ENCODE data around the gene SLAMF1. TPM values are rescaled to one million over a fixed set of nuclear protein-coding genes. Genes with fewer than 3 reads are reported as not detected.
"Not testable (repeated sequence)": the region's sequence is repeated elsewhere in the genome, so short reads cannot be mapped to it uniquely, and the experiment has no call there.

SLAMF1 gene
- total and polyA plus RNA-seq, 12 donors, result 0.17 to 3.8 (median 0.32) TPM; not detected in 4

DNA sequence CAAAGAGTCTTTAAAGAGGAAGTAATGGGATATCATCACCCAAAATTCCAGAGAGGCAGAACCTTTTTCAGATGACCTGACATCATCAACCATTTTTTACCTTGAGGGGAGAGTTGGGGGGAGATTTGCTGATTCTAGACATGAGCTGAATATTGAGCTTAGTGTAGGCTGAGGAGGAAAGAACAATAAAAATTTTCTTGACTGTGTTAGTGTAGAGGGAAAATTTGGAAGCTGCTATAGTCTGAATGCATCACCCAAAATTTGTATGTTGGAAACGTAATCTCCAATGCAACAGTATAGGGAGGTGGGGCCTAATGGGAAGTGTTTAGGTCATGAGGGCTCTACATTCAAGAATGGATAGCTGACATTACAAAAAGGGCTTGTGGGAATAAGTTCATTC lies 49.8 kb downstream of the SLAMF1 start:
- Histone ChIP-seq H3K4me3 (no peak overlapping the region), H3K36me3 (no peaks in the 10 kb centered on the region), H3K4me1 (no peaks in the 10 kb centered on the region), H3K9me3 (peaks cover 0 to 44% (median 17%) of the 10 kb centered on the region in 11 donors), H3K27me3 (no peaks in the 10 kb centered on the region), H3K27ac (no peak overlapping the region)
- intact Hi-C loops (cut with DNase I), result no loop called here
- TF ChIP-seq, protein P1, sequence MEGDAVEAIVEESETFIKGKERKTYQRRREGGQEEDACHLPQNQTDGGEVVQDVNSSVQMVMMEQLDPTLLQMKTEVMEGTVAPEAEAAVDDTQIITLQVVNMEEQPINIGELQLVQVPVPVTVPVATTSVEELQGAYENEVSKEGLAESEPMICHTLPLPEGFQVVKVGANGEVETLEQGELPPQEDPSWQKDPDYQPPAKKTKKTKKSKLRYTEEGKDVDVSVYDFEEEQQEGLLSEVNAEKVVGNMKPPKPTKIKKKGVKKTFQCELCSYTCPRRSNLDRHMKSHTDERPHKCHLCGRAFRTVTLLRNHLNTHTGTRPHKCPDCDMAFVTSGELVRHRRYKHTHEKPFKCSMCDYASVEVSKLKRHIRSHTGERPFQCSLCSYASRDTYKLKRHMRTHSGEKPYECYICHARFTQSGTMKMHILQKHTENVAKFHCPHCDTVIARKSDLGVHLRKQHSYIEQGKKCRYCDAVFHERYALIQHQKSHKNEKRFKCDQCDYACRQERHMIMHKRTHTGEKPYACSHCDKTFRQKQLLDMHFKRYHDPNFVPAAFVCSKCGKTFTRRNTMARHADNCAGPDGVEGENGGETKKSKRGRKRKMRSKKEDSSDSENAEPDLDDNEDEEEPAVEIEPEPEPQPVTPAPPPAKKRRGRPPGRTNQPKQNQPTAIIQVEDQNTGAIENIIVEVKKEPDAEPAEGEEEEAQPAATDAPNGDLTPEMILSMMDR (IDR thresholded peaks at IDR 0.05), result no peak
- DNase-seq (no peak), ATAC-seq (no peak)
- WGBS, 2 donors, result 88 to 95% methylated on average over 1 of the region's 1 CpG

DNA sequence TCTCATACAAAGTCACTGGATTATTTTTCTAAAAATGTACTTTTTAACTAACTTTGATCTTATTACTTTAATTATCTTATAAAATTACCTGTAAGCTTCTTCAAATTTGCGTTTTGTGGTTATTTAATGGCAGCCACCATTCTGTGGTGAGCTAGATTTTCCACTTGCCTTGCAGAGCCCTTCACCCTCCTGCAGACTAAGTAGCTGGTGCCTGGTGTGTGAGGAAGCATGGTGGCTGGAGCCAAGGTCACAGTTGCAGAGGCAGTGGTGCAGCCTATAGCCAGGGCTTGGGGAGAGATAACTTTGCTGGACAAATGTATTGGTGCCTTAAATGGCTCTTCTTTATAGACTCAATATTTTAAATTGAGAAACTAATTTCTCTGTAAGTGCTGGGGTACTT lies 56.4 kb downstream of the SLAMF1 start:
- Histone ChIP-seq H3K27me3 (no peaks in the 10 kb centered on the region), H3K9me3 (peaks cover 0 to 22% (median 0%) of the 10 kb centered on the region in 11 donors), H3K4me1 (peaks cover 0 to 3% (median 0%) of the 10 kb centered on the region in 9 donors), H3K36me3 (no peaks in the 10 kb centered on the region), H3K27ac (no peak overlapping the region), H3K4me3 (no peak overlapping the region)
- ATAC-seq, result no peak
- TF ChIP-seq, protein P1 (IDR thresholded peaks at IDR 0.05), result no peak
- WGBS, 2 donors, result 82 to 91% methylated on average over 1 of the region's 1 CpG
- no peak for DNase-seq
- intact Hi-C loops (cut with DNase I), result no loop called here

DNA sequence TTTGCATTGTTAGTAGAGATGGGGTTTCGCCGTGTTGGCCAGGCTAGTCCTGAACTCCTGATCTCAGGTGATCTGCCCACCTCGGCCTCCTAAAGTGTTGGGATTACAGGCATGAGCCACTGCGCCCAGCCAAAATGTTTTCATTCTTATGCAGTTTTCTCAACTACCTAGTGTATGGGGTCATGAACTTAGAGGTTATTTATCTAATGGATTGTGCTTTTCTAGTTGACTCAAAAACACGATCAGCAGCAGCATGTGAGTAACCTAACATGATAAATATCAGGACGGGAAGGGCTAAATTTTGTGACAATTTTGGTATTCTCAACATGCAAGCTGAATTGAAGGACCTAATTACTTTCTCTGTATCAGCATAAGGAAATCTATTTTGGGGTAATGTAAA lies 58.4 kb downstream of the SLAMF1 start:
- Histone ChIP-seq H3K4me3 (no peak overlapping the region), H3K27me3 (no peaks in the 10 kb centered on the region), H3K27ac (no peak overlapping the region), H3K36me3 (no peaks in the 10 kb centered on the region), H3K9me3 (peaks cover 0 to 17% (median 0%) of the 10 kb centered on the region in 11 donors), H3K4me1 (peaks cover 0 to 3% (median 0%) of the 10 kb centered on the region in 9 donors)
- 79 to 85% methylated on average over 6 of the region's 6 CpGs for WGBS, 2 donors
- DNase-seq (no peak), ATAC-seq (no peak)
- intact Hi-C loops (cut with DNase I), result no loop called here
- TF ChIP-seq, protein P1 (IDR thresholded peaks at IDR 0.05), result no peak

DNA sequence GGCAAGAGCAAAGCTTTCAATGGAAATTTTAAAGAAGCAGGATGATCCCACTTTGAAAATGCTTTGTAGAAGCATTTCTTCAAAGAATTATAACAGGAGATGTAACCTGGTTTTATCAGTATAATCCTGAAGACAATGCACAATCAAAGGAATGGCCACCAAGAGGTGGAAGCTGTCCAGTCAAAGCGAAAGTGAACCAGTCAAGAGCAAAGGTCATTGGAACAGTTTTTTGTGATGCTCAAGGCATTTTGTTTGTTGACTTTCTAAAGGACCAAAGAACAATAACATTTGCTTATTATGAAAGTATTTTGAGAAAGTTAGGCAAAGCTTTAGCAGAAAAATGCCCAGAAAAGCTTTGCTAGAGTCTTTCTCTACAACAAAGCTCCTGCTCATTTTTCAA lies 62.1 kb downstream of the SLAMF1 start:
- no peak overlapping the region for H3K4me3 ChIP-seq
- 79 to 88% methylated on average over 1 of the region's 1 CpG for WGBS, 2 donors
- no peaks in the 10 kb centered on the region for H3K36me3 ChIP-seq
- H3K27ac ChIP-seq, result no peak overlapping the region
- H3K4me1 ChIP-seq, result peaks cover 0 to 11% (median 0%) of the 10 kb centered on the region in 9 donors
- H3K27me3 ChIP-seq, result no peaks in the 10 kb centered on the region
- TF ChIP-seq, protein P1 (IDR thresholded peaks at IDR 0.05), result no peak
- H3K9me3 ChIP-seq, result peaks cover 0 to 15% (median 0%) of the 10 kb centered on the region in 11 donors
- DNase-seq (no peak), ATAC-seq (no peak)
- intact Hi-C loops (cut with DNase I), result no loop called here

DNA sequence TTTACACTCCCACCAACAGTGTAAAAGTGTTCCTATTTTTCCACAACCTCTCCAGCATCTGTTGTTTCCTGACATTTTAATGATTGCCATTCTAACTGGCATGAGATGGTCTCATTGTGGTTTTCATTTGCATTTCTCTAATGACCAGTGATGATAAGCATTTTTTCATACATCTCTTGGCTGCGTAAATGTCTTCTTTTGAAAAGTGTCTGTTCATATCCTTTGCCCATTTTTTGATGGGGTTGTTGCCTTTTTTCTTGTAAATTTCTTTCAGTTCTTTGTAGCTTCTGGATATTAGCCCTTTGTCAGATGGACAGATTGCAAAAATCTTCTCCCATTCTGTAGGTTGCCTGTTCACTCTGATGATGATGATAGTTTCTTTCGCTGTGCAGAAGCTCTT lies 63.9 kb downstream of the SLAMF1 start:
- peaks cover 0 to 15% (median 0%) of the 10 kb centered on the region in 11 donors for H3K9me3 ChIP-seq
- intact Hi-C loops (cut with DNase I); H3K4me3 ChIP-seq; ATAC-seq; DNase-seq; H3K27me3 ChIP-seq; H3K36me3 ChIP-seq; H3K27ac ChIP-seq: not testable (repeated sequence)
- H3K4me1 ChIP-seq, result peaks cover 0 to 11% (median 0%) of the 10 kb centered on the region in 9 donors
- 86 to 88% methylated on average over 2 of the region's 2 CpGs for whole genome bisulfite sequencing, 2 donors

All from heart right ventricle (tissue), 16 donors.